Endothelial cell of umbilical vein (primary cell): ENCODE measurements around the gene SSH2.

Experiments
- EZH2 ChIP-seq: IDR thresholded peaks from 2 replicates; pipeline ENCODE4 v1.6.1; 2012; ENCODE audit warnings: borderline replicate concordance, low read depth, mild to moderate bottlenecking, moderate library complexity, low read length, inconsistent platforms; ENCODE audit not compliant: severe bottlenecking
- FOS ChIP-seq: IDR thresholded peaks from 2 replicates; pipeline ENCODE4 v1.6.1; 2011; ENCODE audit warnings: mild to moderate bottlenecking, low read length, moderate library complexity, borderline replicate concordance; ENCODE audit not compliant: insufficient read depth
- GATA2 ChIP-seq: IDR thresholded peaks from 2 replicates; pipeline ENCODE4 v1.7.0; 2011; ENCODE audit warnings: low read depth, mild to moderate bottlenecking, moderate library complexity, mixed read lengths, low read length; ENCODE audit not compliant: insufficient read length, insufficient read depth
- JUN ChIP-seq: IDR thresholded peaks from 2 replicates; pipeline ENCODE4 v1.6.1; 2011; ENCODE audit warnings: borderline replicate concordance, low read depth; ENCODE audit not compliant: insufficient read length, insufficient read depth
- MAX ChIP-seq: IDR thresholded peaks from 2 replicates; pipeline ENCODE4 v1.6.1; 2011; ENCODE audit not compliant: insufficient read depth, insufficient read length
- MYC ChIP-seq: IDR thresholded peaks from one replicate; pipeline ENCODE4 v1.6.1; 2011; ENCODE audit warnings: mild to moderate bottlenecking, low read depth, low read length
- POLR2A ChIP-seq: IDR thresholded peaks from 2 replicates; pipeline ENCODE4 v1.6.1; 2012; ENCODE audit warnings: low read depth, mild to moderate bottlenecking, control low read depth, low read length
- POLR2AphosphoS5 ChIP-seq: IDR thresholded peaks from 2 replicates; pipeline ENCODE4 v1.6.1; 2012; ENCODE audit warnings: low read depth, mild to moderate bottlenecking, control low read depth, low read length, moderate library complexity; ENCODE audit not compliant: insufficient read depth
- TF ChIP-seq, protein P1 (sequence below), 2 donors: IDR thresholded peaks; 1 replicate in 1 of 2; 2 replicates in 1 of 2; pipeline ENCODE4 v1.5.1; 2011; ENCODE audit warnings: low read length in 2 of 2, mild to moderate bottlenecking in 2 of 2, moderate library complexity in 2 of 2, control low read depth in 1 of 2, inconsistent platforms in 1 of 2, low read depth in 1 of 2; ENCODE audit not compliant: insufficient read depth in 1 of 2; ENCODE audit errors: extremely low read depth in 1 of 2

DNA sequence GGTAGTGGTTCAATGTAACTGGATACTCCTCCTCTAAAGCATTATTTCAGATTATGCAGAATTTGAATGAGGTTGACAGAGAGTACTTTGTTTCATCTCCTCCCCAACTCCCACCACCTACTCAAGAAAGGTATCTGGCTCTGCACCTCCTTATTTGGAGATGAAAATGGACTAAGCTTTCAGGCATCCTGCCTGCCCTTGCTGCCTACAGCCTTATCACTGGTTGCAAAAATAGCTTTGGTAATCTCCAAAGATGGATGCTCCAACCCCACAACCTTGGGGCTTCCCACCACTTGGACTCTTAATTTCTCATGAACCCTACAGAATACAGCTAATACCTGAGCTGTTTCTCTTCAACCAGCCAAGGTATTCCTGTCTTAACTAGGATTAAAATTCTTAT lies 262.1 kb downstream of the SSH2 start:
- TF ChIP-seq, protein P1, sequence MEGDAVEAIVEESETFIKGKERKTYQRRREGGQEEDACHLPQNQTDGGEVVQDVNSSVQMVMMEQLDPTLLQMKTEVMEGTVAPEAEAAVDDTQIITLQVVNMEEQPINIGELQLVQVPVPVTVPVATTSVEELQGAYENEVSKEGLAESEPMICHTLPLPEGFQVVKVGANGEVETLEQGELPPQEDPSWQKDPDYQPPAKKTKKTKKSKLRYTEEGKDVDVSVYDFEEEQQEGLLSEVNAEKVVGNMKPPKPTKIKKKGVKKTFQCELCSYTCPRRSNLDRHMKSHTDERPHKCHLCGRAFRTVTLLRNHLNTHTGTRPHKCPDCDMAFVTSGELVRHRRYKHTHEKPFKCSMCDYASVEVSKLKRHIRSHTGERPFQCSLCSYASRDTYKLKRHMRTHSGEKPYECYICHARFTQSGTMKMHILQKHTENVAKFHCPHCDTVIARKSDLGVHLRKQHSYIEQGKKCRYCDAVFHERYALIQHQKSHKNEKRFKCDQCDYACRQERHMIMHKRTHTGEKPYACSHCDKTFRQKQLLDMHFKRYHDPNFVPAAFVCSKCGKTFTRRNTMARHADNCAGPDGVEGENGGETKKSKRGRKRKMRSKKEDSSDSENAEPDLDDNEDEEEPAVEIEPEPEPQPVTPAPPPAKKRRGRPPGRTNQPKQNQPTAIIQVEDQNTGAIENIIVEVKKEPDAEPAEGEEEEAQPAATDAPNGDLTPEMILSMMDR (IDR thresholded peaks at IDR 0.05; ENCODE audit: extremely low read depth in 1 of 2, insufficient read depth in 1 of 2, low read depth in 1 of 2, low read length in 2 of 2) = no peak
- TF ChIP-seq POLR2A = no peak
- no peak for TF ChIP-seq EZH2
- no peak for TF ChIP-seq POLR2AphosphoS5
- no peak for TF ChIP-seq JUN
- TF ChIP-seq MYC = no peak
- no peak for TF ChIP-seq GATA2
- TF ChIP-seq MAX = no peak
- no peak for TF ChIP-seq FOS
